Activated CD4-positive, alpha-beta T cell treated with anti-CD3 and anti-CD28 coated beads, Interleukin-2, amount 50 U/mL, for 24 hours (primary cell): Measurements from ENCODE around the gene MRPL51.
"Not testable (repeated sequence)": the region's sequence is repeated elsewhere in the genome, so short reads cannot be mapped to it uniquely, and the experiment has no call there.

Experiments
- DNase-seq, 2 donors: peaks; one replicate each; pipeline ENCODE4 v3.0.0-alpha.2; 2020; ENCODE audit warnings: low read depth in 1 of 2, low spot score in 1 of 2

Gene MRPL51

DNA sequence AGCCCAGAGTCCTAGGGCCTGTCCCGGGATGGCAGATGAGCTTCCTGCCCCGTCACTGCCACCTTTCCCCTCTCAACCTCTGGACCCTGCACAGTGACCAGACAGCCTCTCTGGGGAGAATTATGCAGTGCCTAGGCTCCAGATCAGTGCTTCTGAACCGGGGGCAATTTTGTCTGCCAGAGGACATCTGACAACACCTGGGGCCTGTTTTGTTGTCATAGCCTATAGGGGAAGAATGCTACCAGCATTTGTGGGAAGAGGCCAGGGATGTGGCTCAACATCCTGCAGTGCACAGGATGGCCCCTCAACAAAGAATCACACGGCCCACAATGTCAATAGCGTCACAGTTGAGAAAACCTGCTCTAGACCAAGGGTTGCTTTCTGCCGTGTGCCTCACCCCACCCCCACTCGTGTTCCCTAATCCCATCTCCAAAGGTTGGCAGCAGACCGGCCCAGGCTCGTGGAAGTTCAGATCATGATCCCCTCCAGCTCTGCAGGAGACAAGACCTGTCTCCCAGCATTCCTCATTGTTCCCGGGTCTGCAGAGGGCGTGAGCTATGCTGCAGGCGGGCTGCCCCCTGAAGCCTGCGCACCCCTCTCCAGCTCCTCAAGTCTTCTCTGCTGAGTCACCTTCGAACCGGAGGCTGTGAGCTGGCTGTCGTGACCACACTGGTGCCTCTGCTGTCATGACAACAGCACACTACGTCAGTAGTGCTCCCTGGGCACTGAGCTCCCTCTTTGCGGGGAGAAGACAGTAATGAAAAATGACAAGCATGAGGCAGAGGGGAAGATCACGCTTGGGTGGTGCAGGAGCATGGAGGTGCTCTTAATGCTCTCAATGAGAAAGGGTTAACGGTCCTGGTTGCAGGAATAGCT lies 39.2 kb upstream of the MRPL51 start:
- DNase-seq = peak; percentile 59 to 86

- DNase-seq = no peak
These were observed 37.7 kb upstream of the MRPL51 start for GRCh38 chr12:6530576-6531260.

DNA sequence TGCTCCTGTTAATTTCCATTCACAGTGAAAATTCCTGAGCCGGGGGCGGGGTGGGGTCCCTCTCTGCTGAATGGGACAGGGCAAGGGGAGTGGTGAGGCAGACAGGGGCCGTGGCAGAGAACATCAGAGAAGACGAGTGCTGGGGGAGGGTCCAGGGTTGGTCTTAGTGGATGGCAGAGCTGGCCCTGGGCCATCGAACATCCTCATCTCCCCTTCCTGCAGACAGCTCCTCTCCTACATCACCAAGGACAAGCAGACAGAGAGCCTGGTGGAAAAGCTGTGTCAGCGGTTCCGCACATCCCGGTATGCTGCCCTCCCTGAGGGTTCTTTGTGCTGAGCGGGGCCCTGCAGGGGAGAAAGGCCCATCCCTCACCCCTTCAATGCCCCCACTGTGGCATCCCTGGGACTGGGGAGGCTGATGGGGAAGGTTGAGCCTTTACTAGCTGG lies 36.3 kb upstream of the MRPL51 start:
- no peak for DNase-seq

- no peak for DNase-seq
These were observed 35.6 kb upstream of the MRPL51 start for GRCh38 chr12:6528539-6529235.

- no peak for DNase-seq
These were observed 34.6 kb upstream of the MRPL51 start for GRCh38 chr12:6527711-6528110.

- no peak for DNase-seq
These were observed 33.9 kb upstream of the MRPL51 start for GRCh38 chr12:6526766-6527525.

DNA sequence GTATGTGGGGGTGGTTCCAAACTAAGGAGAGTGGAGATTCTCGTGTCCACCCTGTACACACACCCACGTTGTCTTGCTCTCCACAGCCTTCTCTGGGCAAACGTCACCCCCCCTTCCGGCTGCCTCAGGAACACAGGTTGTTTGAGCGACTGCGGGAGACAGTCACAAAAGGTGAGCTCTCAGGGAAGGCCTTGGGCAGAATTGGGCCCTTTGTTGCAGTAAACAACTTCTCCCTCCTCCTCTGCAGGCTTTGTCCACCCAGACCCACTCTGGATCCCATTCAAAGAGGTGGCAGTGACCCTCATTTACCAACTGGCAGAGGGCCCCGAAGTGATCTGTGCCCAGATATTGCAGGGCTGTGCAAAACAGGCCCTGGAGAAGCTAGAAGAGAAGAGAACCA lies 33.1 kb upstream of the MRPL51 start:
- DNase-seq = no peak

DNA sequence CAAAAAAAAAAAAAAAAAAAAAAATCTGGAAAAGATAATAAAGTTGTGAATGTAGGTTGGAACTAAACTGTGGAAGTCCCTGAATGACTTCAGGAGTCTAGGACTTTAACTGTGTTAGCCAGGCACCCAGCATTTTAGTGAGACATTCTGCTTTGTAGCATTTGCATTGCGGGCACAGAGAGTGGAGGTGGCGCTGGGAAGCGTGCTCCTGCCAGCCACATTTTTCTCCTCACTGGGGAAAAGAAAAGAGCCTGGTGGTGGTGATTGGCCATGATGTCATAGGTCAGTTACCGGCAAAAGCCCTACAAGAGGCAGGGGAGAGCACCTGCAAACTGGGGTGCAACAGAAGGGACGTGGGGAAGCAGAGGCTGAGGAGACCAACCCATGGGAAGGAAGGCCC lies 31.6 kb upstream of the MRPL51 start:
- no peak for DNase-seq

DNA sequence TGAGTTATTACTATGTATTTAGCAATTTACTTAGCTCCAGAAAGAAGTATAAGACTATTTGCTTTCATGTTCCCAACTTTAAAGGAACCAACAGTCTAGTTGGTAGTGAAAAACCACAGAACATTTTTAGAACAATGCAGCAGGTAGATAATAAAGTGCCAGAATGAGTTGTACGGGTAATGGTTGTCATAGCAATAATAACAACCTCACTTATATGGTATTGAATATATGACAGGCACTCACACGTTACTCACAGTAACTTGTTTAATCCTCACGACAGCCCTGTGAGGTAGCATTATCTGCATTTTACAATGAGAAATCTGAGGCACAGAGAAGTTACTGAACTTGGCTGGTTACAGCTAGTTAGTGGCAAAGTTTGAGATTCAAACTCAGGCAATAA lies 30.6 kb upstream of the MRPL51 start:
- DNase-seq = no peak

GRCh38 chr12:6522193-6522592 lies 29.1 kb upstream of the MRPL51 start:
- no peak for DNase-seq

GRCh38 chr12:6520186-6520585 lies 27.1 kb upstream of the MRPL51 start:
- DNase-seq = no peak

- DNase-seq = no peak
These were observed 15.0 kb upstream of the MRPL51 start for GRCh38 chr12:6508087-6508486.

DNA sequence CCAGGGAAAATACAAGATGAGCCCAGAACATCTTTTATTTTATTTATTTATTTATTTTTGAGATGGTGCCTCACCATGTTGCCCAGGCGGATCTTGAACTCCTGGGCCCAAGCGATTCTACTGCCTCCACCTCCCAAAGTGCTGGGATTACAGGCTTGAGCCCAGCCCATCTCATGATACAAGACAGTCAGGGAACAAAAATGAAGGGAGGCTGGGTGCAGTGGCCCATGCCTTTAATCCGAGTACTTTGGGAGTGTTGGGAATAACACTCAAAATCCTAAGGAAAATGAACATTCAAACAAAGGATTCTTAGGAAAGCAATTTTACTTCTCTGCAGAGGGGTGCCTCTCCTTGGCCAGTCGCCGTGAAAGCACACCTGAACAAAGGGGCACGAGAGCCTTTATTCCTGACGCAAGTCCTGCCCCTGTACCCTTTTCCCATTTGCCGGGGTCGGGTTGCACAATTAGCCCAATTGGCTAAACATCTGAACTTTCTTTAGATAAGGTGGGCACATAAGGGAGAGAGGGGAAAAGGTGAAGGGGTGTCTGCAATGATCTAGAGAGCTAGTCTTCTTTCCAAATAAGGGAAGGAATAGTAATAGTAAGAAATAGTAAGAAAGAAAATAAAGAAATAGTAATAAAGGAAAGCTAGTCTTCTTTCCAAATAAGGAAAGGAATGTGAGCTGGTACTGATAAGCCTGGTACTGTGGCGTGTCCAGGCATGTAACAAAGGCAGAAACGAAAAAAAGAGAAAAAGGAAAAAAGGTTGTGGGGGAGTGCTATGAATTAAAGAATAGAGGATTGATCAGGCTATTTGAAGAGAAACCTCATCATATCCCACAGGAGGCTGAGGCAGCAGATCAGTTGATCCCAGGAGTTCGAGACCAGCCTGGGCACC lies 14.3 kb upstream of the MRPL51 start:
- no peak for DNase-seq

- no peak for DNase-seq
These were observed 7.4 kb upstream of the MRPL51 start for GRCh38 chr12:6500466-6500865.

DNA sequence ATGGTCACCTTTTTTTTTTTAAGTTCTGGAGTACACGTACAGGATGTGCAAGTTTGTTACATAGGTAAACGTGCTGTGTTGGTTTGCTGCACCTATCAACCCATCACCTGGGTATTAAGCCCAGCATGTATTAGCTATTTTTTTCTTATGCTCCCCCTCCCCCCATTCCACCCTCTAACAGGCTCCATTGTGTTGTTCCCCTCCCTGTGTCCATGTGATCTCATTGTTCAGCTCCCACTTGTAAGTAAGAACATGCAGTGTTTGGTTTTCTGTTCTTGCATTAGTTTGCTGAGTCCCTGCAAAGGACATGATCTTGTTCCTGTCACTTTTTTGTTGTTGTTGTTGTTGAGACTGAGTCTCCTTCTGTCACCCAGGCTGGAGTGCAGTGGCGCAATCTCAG lies 4.2 kb upstream of the MRPL51 start:
- not testable (repeated sequence) for DNase-seq

- DNase-seq = no peak
These were observed 1.9 kb upstream of the MRPL51 start for GRCh38 chr12:6494968-6495367.

- no peak for DNase-seq
These were observed 1.2 kb upstream of the MRPL51 start for GRCh38 chr12:6494258-6494743.

DNA sequence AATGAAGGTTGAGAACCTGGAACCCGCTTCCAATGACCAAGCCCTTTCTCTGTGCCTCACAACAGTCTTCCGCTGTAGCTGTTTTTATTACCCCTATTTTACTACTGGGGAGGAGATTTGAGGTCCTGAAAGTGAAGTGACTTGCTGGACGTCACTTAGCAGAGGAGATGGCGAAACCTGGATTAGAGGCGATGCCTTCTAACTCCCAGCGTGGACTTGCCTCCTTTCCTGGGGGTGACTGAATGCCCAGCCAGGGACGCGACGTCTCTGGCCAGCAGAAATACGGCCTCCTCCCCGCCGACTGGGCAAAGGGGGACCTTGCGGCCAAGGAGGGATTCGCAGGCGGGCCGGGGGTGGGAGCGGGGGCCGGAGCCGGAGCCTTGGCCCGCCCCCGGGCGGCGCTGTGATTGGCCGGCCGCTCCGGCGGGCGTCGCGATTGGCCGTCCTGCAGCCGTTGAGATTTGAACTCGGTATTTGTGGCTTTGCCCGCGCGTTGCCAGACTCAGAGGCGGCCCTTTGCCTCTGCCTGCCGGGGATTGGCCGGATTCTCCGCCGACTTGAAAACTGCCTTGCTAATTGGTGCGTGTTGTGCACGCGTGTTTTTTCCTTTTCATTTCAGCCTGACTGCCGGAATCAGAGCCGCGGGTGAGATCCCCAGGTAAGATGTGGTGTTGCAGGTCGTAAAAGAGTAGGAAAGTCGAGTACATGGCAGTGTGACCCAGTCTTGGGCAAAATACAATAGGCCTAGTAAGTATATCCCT lies 615 bp upstream of the MRPL51 start, which contains the start of gene NCAPD2:
NCAPD2 (plus strand) TSS at position 606 of the 761 bp plus-strand sequence. CDS start 997 bp downstream, outside the sequence.
- peak; percentile 75 to 92 for DNase-seq

DNA sequence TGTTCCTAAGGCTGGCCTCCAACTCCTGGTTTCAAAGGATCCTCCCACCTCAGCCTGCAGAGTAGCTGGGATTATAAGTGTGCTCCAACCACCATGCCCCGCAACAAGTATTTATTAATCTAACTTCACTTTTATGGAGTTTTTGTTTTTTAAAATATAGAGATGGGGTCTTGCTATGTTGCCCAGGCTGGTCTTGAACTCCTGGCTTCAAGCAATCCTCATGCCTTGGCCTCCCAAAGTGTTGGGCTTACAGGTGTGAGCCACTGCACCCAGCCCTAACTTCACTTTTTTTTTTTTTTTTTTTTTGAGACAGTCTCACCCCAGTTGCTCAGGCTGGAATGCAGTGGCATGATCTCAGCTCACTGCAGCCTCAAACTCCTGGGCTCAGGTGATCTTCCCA lies 2.4 kb downstream of the MRPL51 start:
- not testable (repeated sequence) for DNase-seq
